Measurements from ENCODE around the gene SP110.
A peak's percentile ranks its signal among the peaks of the same experiment; 100 is the strongest.
"Not testable (repeated sequence)": the region's sequence is repeated elsewhere in the genome, so short reads cannot be mapped to it uniquely, and the experiment has no call there.

SP110 gene

DNA sequence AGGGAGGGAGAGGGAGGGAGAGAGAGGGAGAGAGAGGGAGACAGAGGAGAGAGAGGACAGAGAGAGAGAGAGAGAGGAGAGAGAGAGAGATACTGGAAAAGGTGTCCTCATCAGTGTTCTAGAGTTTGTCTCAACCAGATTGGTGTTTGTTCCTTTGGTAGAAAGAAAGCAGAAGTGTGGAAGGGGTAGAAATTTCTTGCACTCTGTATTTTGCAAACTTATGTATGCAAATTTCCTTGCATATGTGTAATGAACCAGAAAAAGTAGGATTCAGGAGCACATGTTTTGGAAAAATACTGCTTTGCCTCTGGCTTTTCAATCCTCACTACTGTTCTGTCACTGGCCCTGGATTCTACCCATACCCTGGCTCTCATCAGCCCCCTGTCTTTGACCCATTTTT lies 4.7 kb upstream of the SP110 start:
- no peak for ATAC-seq

DNA sequence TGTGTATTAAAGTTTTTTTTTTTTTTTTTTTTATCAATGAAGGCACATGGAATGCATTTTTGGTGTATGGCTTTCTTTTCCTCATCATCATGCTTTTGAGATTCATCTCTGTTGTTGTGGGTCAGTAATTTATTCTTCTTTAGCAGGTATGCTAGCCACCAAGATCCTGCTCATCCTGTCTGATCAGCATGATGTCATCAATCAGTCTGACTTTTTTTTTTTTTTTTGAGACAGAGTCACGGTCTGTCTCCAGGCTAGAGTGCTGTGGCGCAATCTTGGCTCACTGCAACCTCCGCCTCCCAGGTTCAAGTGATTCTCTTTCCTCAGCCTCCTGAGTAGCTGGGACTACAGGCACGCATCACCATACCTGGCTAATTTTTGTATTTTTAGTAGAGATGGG lies 3.0 kb upstream of the SP110 start:
- ATAC-seq, DNase-seq: not testable (repeated sequence)

More for the DNA sequence above, 4.7 kb upstream of the SP110 start:
- no peak for DNase-seq

DNA sequence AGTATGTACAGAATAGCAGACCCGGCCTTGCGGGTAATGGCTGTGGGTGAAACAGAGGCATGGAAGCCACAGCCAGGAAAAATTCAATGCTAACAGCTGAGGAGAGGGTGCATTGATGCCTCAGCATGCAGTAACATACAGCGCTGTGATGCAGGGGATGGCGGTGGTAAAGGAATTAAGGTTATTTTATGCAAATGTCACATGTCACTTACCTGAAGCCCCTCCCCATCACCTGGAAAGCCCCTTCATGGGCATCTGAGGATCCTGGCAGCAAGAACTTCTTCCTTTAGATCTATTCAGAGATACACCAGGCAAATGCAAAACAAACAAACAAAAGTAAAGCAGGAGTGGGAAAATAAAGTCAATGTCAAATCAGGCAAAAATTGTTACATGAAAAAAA lies 1.7 kb upstream of the SP110 start:
- ATAC-seq (no peak), DNase-seq (no peak)

DNA sequence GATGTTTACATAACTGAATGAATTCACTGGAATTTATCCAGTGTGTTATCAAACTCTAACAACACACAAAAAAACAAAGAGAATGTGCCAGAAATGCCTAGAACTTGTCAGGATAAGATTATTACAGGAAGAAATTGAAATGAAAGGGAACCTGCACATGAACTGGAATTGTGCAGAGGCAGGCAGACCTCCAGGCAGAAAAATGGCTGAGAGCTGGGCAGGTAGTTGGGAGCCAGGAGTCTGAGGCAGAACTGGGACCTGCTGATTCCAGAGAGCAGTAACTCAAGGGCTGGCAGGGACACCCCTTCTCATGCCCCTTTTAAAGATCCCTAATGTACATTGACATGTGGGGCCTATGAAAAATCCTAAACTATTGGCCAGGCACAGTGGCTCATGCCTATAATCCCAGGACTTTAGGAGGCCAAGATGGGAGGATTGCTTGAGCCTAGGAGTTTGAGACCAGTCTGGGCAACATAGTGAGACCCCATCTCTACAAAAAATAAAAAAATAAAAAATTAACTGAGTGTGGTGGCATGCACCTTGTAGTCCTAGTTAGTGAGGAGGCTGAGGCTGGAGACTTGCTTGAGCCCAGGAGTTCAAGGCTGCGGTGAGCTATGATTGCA lies 674 bp upstream of the SP110 start:
- ATAC-seq (no peak), DNase-seq (no peak)

DNA sequence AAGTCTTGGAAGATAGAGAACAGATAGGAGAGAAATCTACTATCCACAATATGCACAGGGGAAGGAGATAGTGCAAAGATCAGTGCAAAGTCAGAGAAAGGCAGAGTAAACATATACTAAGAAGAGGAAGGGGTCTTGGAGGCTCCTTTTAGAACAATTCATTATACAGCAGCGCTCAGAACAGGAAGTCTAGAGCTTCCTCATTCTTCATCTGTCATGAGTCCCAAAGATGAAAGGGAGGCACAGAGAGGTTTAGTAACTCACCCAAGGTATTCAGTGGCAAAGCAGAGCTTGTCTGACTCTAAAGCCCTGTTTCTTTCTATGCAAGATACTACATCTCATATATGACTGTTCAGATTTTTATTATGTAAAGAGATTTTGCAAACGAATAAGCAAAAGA lies 1.4 kb downstream of the SP110 start:
- DNase-seq (no peak), ATAC-seq (no peak)

DNA sequence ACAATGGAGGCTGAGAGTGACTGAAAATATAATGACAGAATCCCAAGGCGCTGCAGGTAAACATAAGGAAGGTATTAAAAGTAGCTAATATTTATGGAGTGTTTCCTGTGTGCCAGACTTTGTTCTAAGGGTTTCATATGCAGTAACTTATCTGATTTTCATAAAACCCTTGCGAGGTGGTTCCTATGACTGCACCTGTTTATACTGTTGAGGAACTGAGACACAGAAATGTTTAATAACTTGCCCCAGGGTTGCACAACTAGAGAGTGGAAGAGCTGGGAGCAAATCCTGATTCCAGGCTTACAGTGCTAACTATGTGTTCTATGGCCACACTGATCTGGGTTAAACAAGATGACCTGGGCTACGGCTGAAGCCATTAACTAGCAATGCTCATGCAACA lies 2.4 kb downstream of the SP110 start:
- ATAC-seq (no peak), DNase-seq (no peak)

DNA sequence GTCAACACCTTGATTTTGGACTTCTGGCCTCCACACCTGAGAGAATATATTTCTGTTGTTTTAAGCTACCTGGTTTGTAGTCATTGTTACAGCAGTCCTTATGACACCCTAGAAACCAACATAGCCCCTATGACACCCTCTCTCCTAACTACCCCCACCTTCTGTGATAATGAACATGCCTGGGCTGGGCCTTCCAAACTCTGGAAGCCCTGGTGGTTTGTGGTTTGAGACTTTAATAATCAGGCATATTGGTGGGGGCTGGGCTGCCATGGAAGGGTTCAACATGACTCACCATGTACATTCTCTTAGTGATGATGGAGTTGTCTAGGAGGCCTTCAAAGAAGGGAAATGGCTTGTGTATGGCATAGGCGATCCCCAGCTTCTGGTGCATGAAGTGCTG lies 3.3 kb downstream of the SP110 start:
- ATAC-seq (no peak), DNase-seq (no peak)

DNA sequence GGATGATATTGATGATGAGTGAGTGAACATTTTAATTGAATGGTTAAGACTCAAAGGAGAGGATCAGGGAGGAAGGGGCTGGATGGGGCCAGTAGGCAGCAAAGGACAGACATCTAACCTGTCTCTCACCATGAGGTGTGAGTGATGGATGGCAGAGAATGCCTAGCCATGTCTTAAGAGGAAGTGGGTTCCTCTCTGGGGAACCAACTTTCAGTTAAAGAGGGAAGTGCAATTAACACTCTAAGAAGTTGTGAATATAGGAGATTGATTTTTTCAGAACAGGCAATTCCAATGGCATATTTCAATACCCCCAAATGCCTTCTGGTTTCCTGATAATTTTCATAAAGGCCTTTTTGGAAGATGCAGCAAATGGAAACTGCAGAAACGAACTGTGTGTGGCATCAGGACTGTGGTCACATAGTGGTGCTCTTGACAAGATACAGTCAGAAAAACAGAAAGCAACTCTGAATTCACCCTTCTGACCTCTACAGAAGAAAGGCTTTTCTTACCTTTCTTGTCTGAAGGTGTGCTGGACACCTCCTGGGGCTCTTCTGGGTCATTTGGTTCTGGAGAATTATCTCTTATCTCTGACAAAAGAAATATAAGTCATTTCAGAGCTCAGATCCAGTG lies 10.2 kb downstream of the SP110 start:
- ATAC-seq = peak; percentile 25
- DNase-seq = no peak

DNA sequence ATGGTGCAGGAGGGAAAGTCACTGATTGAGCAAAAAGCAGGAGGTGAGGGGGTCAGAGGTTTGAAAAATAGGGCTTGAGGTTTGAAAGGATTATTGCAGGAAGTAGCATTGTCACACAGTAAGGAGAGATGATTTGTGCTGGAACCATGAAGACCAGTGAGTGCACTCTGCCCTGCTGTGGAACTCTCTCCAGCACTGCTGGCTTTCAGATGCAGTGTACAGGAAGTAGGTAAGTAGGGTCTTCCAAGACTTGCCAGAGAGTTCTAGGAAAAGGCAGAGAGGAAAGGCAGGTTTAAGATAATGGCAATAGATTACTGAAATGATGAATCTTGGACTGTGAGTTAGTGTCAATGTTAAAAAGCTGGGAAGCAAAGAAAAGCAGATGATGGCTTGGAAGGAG lies 11.2 kb downstream of the SP110 start:
- ATAC-seq = no peak
- DNase-seq = no peak

DNA sequence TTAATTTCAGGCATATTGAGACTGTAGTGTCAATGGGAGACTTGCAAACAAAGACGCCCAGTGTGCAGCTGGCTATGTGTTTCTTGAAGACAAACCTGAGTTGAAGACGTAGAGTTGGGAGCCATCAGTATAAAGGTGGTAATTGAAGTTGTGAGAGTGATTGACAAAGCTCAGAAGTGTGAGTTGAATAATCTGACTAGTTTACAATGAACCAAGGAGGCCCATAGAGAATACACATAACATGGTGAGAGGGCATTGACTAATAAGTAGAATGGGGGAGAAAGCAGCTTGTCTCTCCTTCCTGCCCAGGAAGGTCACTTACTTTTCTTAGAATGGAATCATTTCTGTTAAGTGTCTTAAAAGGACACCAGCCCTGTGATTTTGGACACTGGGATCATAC lies 14.1 kb downstream of the SP110 start:
- no peak for ATAC-seq
- DNase-seq = no peak

DNA sequence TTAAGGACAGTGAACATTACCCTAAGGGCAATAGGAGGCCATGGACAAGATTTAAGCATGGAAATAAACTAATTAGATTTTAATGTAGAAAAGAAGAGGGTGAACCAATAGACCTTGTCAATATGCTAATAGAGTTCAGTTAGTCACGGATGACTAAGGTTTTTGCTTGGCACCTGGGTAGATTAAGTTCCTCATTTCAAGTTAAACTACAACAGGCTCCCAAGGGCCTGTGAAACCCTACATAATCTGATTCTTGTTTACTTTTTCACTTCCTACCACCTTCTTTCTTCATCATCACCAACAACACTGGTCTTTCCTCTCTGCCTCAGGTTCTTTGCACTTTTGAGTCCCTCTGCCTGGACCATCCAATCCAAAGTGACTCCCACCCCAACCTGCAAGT lies 14.8 kb downstream of the SP110 start:
- ATAC-seq (no peak), DNase-seq (no peak)

DNA sequence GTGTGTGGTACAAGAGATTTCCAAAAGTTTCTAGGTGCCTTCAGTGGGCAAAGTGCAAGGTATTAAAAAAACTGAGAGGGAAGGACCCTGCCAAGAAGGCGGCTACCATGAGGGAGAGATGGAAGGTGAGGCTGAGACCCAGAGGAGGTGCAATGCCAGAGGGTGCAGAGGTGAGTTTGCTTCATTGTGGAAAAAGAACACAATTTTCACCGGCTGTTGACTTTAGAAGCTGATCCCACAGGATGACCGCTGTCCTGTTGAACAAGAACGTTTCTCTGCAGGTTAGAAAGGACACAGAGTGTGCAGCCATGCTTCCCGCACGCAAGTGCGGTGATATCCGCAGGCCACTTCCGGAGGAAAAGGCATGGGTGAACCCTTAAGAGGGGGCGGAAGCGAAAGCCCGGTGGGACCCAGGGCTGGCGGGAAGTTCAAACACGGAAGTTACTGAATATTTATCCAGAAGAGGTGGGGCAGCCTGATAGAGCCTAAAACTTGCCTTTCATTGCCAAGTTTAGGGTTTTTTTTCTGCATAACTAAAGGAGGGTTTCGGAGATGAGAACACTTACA lies 16.6 kb downstream of the SP110 start:
- ATAC-seq = no peak

DNA sequence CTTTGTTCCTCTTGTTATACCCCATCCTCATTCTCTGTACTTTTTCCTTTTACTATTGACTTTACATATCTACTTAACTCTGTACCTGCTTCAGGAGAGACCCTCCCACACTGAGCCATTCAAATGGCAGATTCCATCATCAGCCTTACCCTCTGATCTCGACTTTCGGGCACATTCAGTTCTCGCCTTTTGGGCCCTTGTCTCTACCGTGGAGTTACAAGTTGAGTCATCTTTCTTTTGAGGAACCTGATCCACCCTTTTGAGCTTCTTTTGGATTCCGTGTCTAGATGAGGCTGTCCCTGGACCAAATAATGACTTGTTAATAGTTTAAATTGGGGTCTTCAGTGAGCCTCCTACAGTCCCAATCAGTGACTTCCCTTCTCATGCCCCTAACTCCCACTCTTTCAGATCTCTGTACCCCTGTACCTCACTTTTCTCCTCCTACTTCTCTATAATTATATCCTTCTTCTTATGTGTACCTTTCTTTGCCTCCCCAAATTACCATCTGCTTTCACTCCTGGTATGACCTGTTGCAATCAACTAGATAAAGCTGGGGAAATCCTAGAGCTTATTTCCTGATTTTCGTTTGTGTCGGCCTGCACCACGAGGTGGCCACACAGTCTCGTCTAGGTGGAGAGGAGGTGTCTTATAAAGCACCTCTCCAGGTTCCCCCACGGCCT lies 17.2 kb downstream of the SP110 start:
- peak; percentile 66 for ATAC-seq
- no peak for DNase-seq

More for the DNA sequence above, 16.6 kb downstream of the SP110 start:
- no peak for DNase-seq

DNA sequence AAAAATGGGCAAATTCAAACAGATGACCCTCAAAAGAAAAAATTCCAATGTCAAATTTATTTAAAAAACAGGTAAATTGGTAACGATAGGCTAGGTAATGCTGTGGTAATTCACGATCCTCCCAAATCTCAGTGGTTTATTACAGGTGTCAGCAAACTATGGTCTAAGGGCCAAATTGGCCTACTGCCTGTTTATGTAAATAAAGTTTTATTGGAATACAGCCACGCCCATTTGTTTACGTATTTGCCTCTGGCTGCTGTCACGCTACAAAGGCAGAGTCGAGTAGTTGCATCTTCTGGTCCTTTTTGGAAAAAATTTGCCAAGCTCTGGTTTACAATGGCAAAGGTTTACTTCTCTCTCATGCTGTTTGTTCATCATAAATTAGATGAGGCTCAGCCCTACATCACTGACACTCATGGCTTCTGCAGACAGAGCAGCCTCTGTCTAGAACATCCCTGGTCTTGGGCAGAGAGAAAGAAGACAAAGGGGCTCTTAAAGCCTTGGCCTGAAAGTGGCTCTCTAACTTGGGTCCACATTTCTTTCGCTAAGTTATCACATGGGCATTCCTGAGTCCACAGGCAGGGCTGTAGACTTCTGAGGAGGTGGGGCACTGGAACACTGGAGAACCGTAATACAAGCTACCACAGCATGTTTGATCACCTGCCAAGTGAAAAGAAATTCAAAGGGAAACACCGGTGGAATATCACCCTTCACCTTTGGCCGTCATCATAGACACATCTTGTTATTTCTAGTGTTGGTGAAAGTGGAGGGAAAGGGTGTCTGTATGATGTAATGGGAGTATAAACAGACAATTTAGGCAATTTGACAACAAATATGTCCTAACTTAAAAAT lies 34.8 kb downstream of the SP110 start:
- DNase-seq (no peak), ATAC-seq (no peak)

DNA sequence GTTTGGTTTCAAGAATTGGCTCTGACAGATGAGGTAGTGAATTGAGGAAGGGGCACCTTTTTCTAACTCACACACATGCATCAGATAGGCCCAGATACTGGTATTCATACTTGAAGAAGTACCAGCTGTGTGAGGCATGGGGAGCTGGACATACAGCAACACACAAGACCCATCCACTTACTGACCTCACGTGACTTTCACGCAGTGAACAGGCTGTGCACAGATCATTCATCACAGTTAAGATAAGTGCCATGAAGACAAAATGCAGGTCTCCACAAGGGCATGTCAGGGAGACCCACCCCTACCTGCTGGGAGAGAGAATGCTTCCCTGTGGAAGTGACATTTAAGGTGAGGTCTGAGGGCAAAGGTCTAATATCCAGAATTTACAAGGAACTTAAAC lies 38.6 kb downstream of the SP110 start:
- ATAC-seq = no peak
- DNase-seq = no peak

DNA sequence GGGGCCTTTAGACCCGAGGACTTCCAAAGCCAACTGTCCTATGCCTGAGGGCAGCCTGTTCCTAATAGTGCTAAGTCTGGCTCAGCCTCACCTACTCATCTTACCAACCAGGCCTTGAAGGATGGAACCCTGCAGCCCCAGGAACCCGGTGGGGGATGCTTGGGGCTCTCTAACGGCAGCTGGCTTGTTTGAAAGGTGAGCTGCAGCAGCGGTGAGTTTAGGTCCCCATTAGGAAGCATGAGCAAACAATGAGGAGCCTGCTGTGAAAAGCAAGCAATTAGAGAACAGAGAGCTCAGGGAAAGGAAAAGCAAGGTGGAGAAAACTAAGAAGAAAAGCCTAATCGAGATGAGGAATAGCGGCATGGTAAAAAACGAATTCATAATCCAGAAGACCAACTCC lies 39.9 kb downstream of the SP110 start:
- DNase-seq (no peak), ATAC-seq (no peak)

DNA sequence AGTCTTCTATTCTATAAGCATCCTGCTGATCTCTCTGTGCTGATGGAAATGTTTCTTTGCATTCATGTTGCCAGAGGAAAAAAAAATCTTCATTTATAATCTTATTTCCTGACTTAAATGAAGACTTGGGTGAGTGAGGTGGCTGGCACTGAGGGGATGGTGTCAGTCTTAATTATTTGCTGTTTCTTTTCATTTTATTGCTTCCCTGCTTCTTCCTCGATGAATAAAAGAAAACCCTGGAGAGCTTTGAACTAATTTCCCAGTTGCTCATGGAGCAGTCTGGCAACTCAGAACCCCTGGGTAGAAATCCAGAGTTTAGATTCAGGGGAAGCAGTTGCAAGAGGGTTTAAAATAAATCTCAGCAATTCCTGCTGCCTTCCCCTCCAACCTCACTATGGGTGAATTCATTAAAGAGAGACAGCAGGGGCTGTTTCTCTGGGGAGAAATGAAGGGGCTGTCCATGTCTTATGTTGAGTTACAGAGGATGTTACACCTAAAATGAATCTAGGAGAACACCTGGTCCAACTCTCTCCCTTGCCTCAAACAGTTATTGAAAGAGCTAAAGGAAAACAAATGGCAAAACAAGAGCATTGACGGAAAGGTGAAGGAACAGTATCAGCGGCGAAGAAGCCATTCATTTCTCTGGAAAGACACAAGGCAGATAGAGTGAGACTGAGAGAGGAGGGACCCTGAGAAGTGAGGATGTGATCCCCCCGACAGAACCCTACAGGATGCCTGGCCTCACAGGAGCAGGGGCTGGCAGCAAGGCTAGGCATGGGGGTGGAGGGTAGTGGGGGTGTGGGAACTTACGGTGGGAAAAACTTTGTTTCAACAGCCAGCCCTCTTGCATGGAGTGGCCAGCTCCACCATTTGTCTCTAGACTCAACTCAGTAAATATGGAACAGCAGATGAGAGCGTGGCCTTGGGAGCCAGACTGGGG lies 41.0 kb downstream of the SP110 start:
- ATAC-seq = no peak
- no peak for DNase-seq

DNA sequence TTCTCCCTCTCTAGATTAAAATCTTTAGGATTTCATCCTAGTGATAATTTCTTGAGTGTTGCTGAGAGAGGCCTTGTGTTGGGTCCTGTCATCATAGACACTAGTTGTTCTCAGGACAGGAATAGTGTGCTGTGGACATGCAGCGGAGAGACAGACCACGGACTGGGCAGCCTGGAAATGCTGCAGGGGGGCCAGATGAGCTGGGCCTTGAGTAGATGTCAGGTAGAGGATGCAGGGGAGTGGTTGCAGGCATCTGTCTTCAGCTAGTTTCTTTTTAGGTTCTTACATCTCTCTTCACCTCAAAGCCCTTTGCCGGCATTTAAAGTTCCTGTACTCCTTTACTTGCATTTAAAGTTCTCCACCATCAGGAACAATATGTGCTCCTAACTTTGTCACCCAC lies 42.8 kb downstream of the SP110 start:
- ATAC-seq = no peak

DNA sequence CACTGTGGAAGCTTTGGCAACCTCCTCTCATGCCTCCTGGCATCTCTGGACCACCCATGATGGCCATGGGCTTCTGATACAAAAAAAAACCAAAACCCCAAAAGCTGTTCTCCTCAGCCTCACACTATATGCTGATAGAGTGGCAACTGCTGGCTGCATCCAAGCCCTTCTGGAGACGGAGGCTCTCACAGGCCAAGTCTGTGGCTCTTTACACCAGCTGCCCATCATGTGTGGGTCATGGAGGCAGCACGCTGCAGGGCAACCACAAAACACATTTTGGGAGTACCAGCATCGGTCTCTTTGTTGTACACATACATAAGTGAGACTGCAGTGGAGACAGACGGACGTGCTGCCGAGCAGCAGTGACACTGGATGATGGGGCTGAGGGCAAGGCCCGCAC lies 45.3 kb downstream of the SP110 start:
- DNase-seq = no peak
- no peak for ATAC-seq

More for the DNA sequence above, 42.8 kb downstream of the SP110 start:
- no peak for DNase-seq

DNA sequence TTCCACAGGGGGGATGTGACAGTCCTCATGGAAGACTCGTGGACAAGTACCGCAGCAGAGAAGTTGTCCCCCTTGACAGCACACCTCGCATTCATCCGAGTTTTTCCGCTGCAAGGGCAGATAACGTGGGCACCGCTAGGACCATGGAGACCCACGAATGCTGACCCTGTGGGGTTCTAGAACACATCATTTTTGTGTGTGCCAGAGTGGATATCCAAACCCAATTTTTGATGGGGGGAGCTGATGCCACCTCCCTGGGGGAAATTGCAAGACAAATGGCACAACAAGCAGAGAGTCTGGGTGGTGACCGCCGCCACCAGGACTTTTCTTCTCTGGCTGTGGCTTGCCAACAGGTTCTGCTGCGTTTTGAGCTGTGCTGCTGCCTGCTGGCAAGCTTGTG lies 46.9 kb downstream of the SP110 start:
- DNase-seq (no peak), ATAC-seq (no peak)

DNA sequence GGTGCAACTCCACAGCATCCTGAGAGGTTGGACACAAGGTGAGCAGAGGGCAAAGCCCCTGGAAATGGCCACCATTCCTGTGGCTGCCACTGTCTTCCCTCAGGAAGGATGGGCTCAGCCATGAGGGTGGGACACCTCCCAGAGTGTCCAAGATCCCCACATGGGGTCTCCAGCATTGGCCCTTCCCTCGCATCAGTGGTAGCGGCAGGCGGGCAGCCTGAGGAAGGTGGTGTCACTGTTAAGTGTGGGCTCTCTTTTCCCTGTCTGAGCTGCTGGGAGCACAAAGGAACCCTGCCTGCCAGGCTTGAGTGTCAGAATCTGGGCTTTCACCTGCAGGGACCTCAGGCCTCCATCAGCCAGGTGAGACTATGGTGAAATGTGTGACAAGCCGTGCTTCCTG lies 47.6 kb downstream of the SP110 start:
- ATAC-seq (no peak), DNase-seq (no peak)

Data from stimulated activated naive CD8-positive, alpha-beta T cell treated with anti-CD3 and anti-CD28 coated beads, Interleukin-15, Interleukin-2, amounts not matched to agents 100 U/mL and 50 U/mL, for 24 hours (primary cell).